K562 (cell line): ENCODE data around the gene SEC14L5. TPM values are rescaled to one million over a fixed set of nuclear protein-coding genes. Genes with fewer than 3 reads are reported as not detected.

ENCODE experiments used
- ATAC-seq: fragments of 200-7000 bp; cut with Tn5 transposase; 3 replicates; pipeline ENCODE4 v1.9.1; 2020; ENCODE audit warnings: moderate library complexity
- BruUV-seq: library from RNA; stranded (reverse); fragments of 400-500 nt; replicated peaks from 2 replicates; lab custom pipeline; 2021; lab: Mats Ljungman, UMichigan
- CTCF ChIA-PET: fragments of 300-600 bp; formaldehyde crosslinking; extraction: SDS; loops from one replicate; lab custom pipeline; 2021; ENCODE audit warnings: low intra/inter-chr PET ratio; lab: Yijun Ruan, JAX
- POLR2A ChIA-PET: fragments of 300-600, 350-650 bp; sonication (Branson Sonifier 250); formaldehyde crosslinking; extraction: SDS; loops from one replicate; lab custom pipeline; 2021; ENCODE audit warnings: antibody characterized with exemption, inconsistent platforms; lab: Yijun Ruan, JAX
- DNase-seq, 4 experiments: peaks; one replicate each; pipeline versions ENCODE4 v3.0.0 to v3.0.0-alpha.2; 2011 to 2018; ENCODE audit warnings: low spot score in 3 of 4, mixed read lengths in 3 of 4; ENCODE audit errors: extremely low read depth in 1 of 4
- FAIRE-seq: peaks from 2 replicates; lab custom pipeline; 2011; peaks lifted over from hg19 to GRCh38; lab: Jason Lieb, UNC
- H2AFZ ChIP-seq: 2 replicates; pipeline ENCODE4 v1.6.0; 2011; ENCODE audit warnings: low read depth, low read length, control low read depth, inconsistent platforms
- H3K27ac ChIP-seq: fragments of 200-600 bp; 3 replicates; pipeline ENCODE4 v1.8.0; 2011; ENCODE audit warnings: low read depth, mild to moderate bottlenecking, control low read depth, inconsistent platforms, low read length, moderate library complexity, mixed read lengths; ENCODE audit errors: extremely low read depth
- H3K27me3 ChIP-seq, 2 experiments: fragments of 300-600 bp in 1 of 2; 2 replicates in 1 of 2; 3 replicates in 1 of 2; pipeline versions ENCODE4 v1.6.0 to v1.8.0; 2011; ENCODE audit warnings: inconsistent platforms in 2 of 2, low read length in 2 of 2, mild to moderate bottlenecking in 1 of 2, mixed read lengths in 1 of 2, moderate library complexity in 1 of 2; ENCODE audit not compliant: control insufficient read depth in 2 of 2, insufficient read depth in 2 of 2
- H3K36me3 ChIP-seq: fragments of 300-600 bp; 3 replicates; pipeline ENCODE4 v1.8.0; 2011; ENCODE audit warnings: mild to moderate bottlenecking, low read length, inconsistent platforms; ENCODE audit not compliant: control insufficient read depth, insufficient read depth
- H3K4me1 ChIP-seq, 2 experiments: fragments of 200-600 bp in 1 of 2; replicated peaks in 1 of 2; 2 replicates in 1 of 2; 3 replicates in 1 of 2; pipeline versions ENCODE4 v1.5.1 to v1.8.0; 2011; ENCODE audit warnings: inconsistent platforms in 2 of 2, low read length in 2 of 2, mild to moderate bottlenecking in 1 of 2, mixed read lengths in 1 of 2, moderate library complexity in 1 of 2; ENCODE audit not compliant: control insufficient read depth in 2 of 2, insufficient read depth in 2 of 2
- H3K4me2 ChIP-seq: 2 replicates; pipeline ENCODE4 v1.6.1; 2011; ENCODE audit warnings: low read length, control low read depth, inconsistent platforms, mixed read lengths; ENCODE audit not compliant: insufficient read depth
- H3K4me3 ChIP-seq: fragments of 200-600 bp; sonication (generic), shearing (Covaris generic); 2 replicates; pipeline ENCODE4 v1.5.1; 2016; ENCODE audit warnings: control low read depth, inconsistent platforms
- H3K79me2 ChIP-seq: fragments of 200-600 bp; 3 replicates; pipeline ENCODE4 v1.8.0; 2011; ENCODE audit warnings: low read length, inconsistent platforms; ENCODE audit not compliant: control insufficient read depth, insufficient read depth
- H3K9ac ChIP-seq, 2 experiments: 2 replicates each; pipeline versions ENCODE4 v1.6.0 to v1.6.1; 2011; ENCODE audit warnings: low read depth in 2 of 2, low read length in 2 of 2, control low read depth in 1 of 2, inconsistent platforms in 1 of 2, mild to moderate bottlenecking in 1 of 2, mixed read lengths in 1 of 2; ENCODE audit not compliant: insufficient read depth in 1 of 2
- H3K9me1 ChIP-seq: one replicate; pipeline ENCODE4 v1.6.0; 2011; ENCODE audit warnings: inconsistent platforms, mild to moderate bottlenecking, low read length, moderate library complexity; ENCODE audit not compliant: control insufficient read depth, insufficient read depth
- H3K9me3 ChIP-seq: replicated peaks from 2 replicates; pipeline ENCODE4 v1.5.1; 2011; ENCODE audit warnings: low read depth, low read length, inconsistent platforms; ENCODE audit not compliant: control insufficient read depth, insufficient read depth
- H4K20me1 ChIP-seq: replicated peaks from 2 replicates; pipeline ENCODE4 v1.6.1; 2011; ENCODE audit warnings: low read length, inconsistent platforms, mixed read lengths; ENCODE audit not compliant: control insufficient read depth, insufficient read depth
- ARID1B ChIP-seq: fragments of 450-650 bp; IDR thresholded peaks from 2 replicates; pipeline ENCODE4 v1.6.1; 2016; ENCODE audit warnings: antibody characterized with exemption, mild to moderate bottlenecking, inconsistent platforms
- ATF6 ChIP-seq: sonication (generic); formaldehyde crosslinking; IDR thresholded peaks from 2 replicates; pipeline ENCODE4 v1.4.0; 2020; ENCODE audit warnings: mild to moderate bottlenecking, missing genetic modification reagents
- BCOR ChIP-seq: fragments of 450-650 bp; IDR thresholded peaks from 2 replicates; pipeline ENCODE4 v1.6.1; 2016
- CHD2 ChIP-seq: IDR thresholded peaks from 2 replicates; pipeline ENCODE4 v1.6.1; 2011; ENCODE audit warnings: low read depth, low read length
- FOXJ3 ChIP-seq: sonication (generic); formaldehyde crosslinking; IDR thresholded peaks from 2 replicates; pipeline ENCODE4 v1.4.0; 2020; ENCODE audit warnings: mild to moderate bottlenecking, missing genetic modification reagents
- GTF3C2 ChIP-seq: IDR thresholded peaks from 3 replicates; pipeline ENCODE4 v1.6.1; 2011; ENCODE audit warnings: borderline replicate concordance, mild to moderate bottlenecking, moderate library complexity; ENCODE audit not compliant: insufficient read length; ENCODE audit errors: extremely low read depth
- RBM25 ChIP-seq: fragments of 200-400 bp; formaldehyde crosslinking; IDR thresholded peaks from 2 replicates; pipeline ENCODE4 v1.6.1; 2018; ENCODE audit warnings: low read length, low read depth, moderate library complexity; ENCODE audit not compliant: severe bottlenecking
- SNRNP70 ChIP-seq: fragments of 200-400 bp; formaldehyde crosslinking; optimal IDR thresholded peaks from 2 replicates; pipeline ENCODE3; 2017; ENCODE audit warnings: low read depth, low read length
- TCF7 ChIP-seq: sonication (generic); IDR thresholded peaks from 2 replicates; pipeline ENCODE4 v1.6.1; 2016; ENCODE audit warnings: antibody characterized with exemption, borderline replicate concordance
- WGBS: fragments of 100-300 bp; shearing (Covaris generic); methylation state at CpG from one replicate; pipeline ENCODE4 v1.1.6; 2016; ENCODE audit warnings: low coverage, mixed read lengths; ENCODE audit not compliant: insufficient coverage; ENCODE audit errors: missing lambda C conversion rate; 5-methylcytosine and 5-hydroxymethylcytosine counted together
- in situ Hi-C: fragments of 300-500 bp; cut with MboI; formaldehyde crosslinking; loops from 4 replicates; pipeline ENCODE4 v1.15.0; 2018; ENCODE audit warnings: inconsistent platforms, mixed read lengths
- intact Hi-C: fragments of 100-400 bp; cut with micrococcal nuclease; formaldehyde crosslinking; loops from 2 replicates; pipeline ENCODE4 v1.14.2; 2022
- polyA plus RNA-seq, 8 experiments: library from polyadenylated mRNA; depleted of rRNA in 4 of 8; stranded (reverse) in 5 of 8; unstranded in 3 of 8; fragments of >200 nt; fragmentation: Nextera tagmentation in 2 of 8; fragmentation: Illumina TruSeq in 1 of 8; extraction: Ambion mirVana in 2 of 8; extraction: Trizol in 1 of 8; gene quantifications; 2 replicates each; pipeline versions ENCODE4 v1.2.1 to v1.2.3, GENCODE V29; 2011 to 2014; ENCODE audit warnings: inconsistent platforms in 1 of 8, missing spikeins in 1 of 8
- total RNA-seq, 7 experiments: library from RNA; depleted of rRNA in 6 of 7; stranded (reverse); fragments of >200 nt in 6 of 7; fragmentation: Illumina TruSeq in 2 of 7; extraction: Trizol in 2 of 7; gene quantifications; 2 replicates each; pipeline versions ENCODE4 v1.2.1 to v1.2.3, GENCODE V29; 2011 to 2021; ENCODE audit warnings: low replicate concordance in 1 of 7

SEC14L5 gene
- total and polyA plus RNA-seq, 9 of the 15 experiments (the other 6 are each of a cell fraction or from before 2014, with no cell fraction given) = 0.11 TPM; not detected in 8

- Histone ChIP-seq H3K9me1 (no peaks in the 10 kb centered on the region), H3K27ac (no peak overlapping the region), H3K36me3 (no peaks in the 10 kb centered on the region), H3K4me1 (no peaks in the 10 kb centered on the region; a peak in 1 of 5 replicates), H3K4me3 (no peak overlapping the region), H2AFZ (no peak overlapping the region), H3K4me2 (no peak overlapping the region), H3K9me3 (no peaks in the 10 kb centered on the region), H4K20me1 (peaks cover 18% of the 10 kb centered on the region), H3K27me3 (peaks cover 38 to 48% of the 10 kb centered on the region in 2 experiments), H3K9ac (no peak overlapping the region), H3K79me2 (no peaks in the 10 kb centered on the region)
- 7% methylated on average over 10 of the region's 10 CpGs for WGBS
- no TSS peak for BruUV-seq
- ATAC-seq (no peak), FAIRE-seq (no peak), DNase-seq (no peak)
- in situ Hi-C loops = no loop called here
- CTCF ChIA-PET = interaction anchor here (0.5 kb wide), 1 partner anchor 576 kb away, joined by 3 read pairs; no protein-coding TSS in a partner anchor
- POLR2A ChIA-PET = interaction anchor here (1.1 to 2.7 kb wide), 2 partner anchors 11 kb away, joined by 4 to 10 read pairs; partner anchors contain the start of gene NAGPA
- peak; percentile 54 for TF ChIP-seq RBM25
- no peak for TF ChIP-seq TCF7
- TF ChIP-seq CHD2 = no peak
- TF ChIP-seq ATF6 (CRISPR knock-in tag) = no peak
- TF ChIP-seq BCOR = peak; percentile 49; the same call in 1 of the 2 replicates
- no peak for TF ChIP-seq GTF3C2
- no peak for TF ChIP-seq SNRNP70
- TF ChIP-seq ARID1B = no peak
- no peak for TF ChIP-seq FOXJ3 (CRISPR knock-in tag)
- intact Hi-C loops = no loop called here
Observed at GRCh38 chr16:5045499-5046115, 87.5 kb downstream of the SEC14L5 start.
